GM19324 (cell line): ENCODE results near the gene STAC3.

Experiments
- ATAC-seq: cut with Tn5 transposase; IDR thresholded peaks from one replicate; pipeline ENCODE4 v1.9.1; 2021; ENCODE audit warnings: mild to moderate bottlenecking, moderate library complexity; ENCODE audit not compliant: unreplicated experiment, low FRiP score

The STAC3 gene

DNA sequence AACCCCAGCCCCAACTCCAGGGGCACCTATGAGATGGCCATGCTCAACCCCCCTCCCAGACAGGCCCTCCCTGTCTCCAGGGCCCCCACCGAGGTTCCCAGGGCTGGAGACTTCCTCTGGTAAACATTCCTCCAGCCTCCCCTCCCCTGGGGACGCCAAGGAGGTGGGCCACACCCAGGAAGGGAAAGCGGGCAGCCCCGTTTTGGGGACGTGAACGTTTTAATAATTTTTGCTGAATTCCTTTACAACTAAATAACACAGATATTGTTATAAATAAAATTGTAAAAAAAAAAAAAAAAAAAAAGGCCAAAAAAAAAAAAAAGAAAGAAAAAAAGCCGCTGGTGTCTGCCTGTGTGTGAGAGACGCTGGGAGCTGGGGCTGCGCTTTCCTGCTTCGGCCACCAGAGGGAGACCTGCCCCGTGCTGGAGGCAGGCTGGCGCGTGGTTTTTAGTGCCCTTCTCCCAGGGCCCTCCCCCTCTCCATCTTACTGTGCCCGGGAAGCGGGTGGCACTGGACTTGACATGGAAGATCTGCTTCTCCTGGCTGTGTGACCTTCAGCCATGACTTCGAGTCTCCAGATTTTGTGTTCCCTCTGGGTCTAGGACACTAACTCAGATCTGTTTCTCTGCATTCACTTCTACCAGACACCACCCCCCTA is 37.8 kb downstream of the STAC3 start:
- ATAC-seq = no peak

- no peak for ATAC-seq
Measured at GRCh38 chr12:57212701-57213057, 38.3 kb downstream of the STAC3 start.

DNA sequence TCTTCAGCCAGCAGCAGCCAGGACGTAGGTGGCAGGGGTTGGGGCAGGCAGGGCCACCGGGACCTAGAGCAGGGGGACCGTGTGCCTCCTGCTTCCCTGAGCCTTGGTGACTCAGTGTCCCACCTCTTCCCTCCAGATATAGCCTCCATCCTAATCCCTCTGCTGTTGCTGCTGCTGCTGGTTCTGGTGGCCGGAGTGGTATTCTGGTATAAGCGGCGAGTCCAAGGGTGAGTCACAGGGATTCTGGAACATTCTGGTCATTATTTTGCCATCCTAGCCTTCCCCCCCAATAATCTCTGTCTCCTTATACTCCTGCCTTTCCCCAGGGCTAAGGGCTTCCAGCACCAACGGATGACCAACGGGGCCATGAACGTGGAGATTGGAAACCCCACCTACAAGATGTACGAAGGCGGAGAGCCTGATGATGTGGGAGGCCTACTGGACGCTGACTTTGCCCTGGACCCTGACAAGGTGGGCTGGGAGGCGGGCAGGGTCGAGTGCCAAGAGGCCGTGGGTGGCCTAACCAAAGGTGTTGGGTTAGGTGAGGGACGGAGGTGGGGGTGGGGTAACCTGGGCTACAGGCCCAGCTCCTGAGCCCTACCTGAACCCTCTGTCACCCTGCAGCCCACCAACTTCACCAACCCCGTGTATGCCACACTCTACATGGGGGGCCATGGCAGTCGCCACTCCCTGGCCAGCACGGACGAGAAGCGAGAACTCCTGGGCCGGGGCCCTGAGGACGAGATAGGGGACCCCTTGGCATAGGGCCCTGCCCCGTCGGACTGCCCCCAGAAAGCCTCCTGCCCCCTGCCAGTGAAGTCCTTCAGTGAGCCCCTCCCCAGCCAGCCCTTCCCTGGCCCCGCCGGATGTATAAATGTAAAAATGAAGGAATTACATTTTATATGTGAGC is 38.9 kb downstream of the STAC3 start:
- no peak for ATAC-seq

DNA sequence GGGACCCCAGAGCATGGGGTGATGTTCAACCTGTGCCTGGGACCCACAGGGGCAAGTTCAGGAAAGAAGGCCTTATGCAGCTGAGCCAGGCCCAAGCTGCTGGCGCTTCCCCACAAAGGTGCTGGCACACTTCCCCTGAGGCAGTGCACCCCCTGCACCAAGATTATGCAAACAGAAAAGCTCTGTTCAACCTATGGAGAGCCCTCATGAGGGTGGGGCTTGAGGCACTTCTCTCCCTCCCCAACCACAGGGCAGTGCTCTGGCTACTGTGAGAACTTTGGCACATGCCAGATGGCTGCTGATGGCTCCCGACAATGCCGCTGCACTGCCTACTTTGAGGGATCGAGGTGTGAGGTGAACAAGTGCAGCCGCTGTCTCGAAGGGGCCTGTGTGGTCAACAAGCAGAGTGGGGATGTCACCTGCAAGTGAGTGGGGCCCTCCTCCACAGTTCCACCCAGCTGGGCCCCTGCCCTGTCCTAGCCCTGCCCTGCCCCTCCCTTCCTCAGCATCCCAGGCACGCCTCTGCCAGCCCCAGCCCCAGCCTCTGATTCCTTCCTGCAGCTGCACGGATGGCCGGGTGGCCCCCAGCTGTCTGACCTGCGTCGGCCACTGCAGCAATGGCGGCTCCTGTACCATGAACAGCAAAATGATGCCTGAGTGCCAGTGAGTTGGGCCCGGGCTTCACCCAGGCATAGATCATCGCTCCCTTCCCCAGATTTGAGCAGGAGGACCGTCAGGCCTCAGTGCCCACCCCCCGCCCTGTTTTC is 39.9 kb downstream of the STAC3 start:
- no peak for ATAC-seq

- no peak for ATAC-seq
Measured at GRCh38 chr12:57210461-57210860, 40.5 kb downstream of the STAC3 start.

DNA sequence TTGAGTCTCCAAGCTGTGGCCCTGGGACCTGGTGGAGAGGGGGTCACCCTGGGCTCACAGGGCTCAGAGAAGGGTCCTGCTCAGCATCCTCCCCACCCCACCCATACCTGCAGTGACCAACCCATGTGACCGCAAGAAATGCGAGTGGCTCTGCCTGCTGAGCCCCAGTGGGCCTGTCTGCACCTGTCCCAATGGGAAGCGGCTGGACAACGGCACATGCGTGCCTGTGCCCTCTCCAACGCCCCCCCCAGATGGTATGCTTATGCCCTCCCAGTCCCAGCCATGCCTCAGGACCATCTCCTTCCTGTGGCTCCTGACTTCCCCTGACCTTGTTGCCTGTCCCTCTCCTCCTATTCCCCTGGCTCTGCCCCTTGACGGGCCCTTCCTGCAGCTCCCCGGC is 41.1 kb downstream of the STAC3 start:
- no peak for ATAC-seq

GRCh38 chr12:57208631-57209282 is 42.2 kb downstream of the STAC3 start:
- no peak for ATAC-seq

DNA sequence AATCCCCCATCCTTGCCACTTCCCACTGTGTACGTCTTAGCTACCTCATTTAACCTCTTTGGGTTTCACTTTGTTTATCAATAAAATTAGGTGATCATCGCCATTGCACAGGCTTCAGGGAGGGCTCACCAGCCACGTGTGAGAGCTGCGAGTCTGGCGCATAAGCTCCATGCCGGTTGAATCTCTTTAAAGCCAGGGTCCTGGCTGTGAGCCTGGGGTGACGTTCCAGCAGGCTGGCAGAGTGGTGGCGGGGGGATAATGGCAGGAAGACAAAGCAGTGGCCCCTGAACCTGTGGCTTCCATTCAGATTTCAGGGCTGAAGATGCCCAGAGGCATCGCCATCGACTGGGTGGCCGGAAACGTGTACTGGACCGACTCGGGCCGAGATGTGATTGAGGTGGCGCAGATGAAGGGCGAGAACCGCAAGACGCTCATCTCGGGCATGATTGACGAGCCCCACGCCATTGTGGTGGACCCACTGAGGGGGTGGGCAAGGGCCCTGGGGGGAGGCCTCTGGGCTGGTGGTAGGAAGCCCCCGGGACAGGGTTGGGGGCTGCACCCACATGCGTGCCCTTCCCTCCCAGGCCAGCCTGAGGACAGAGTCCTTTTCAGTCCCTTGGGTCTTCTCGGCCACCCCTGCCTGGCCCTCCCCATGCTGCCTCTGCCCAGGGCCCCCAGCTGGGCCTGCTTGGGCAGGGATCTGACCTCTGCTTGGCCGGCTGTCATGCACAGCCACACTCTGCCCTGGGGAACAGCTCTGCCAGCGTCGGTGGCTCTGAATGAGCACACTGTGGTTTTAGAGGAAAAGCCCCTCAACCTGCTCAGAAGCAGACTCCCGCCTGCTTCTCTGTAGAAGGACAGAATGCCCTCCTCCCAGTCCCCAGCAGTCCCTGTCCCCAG is 43.0 kb downstream of the STAC3 start:
- ATAC-seq = no peak

DNA sequence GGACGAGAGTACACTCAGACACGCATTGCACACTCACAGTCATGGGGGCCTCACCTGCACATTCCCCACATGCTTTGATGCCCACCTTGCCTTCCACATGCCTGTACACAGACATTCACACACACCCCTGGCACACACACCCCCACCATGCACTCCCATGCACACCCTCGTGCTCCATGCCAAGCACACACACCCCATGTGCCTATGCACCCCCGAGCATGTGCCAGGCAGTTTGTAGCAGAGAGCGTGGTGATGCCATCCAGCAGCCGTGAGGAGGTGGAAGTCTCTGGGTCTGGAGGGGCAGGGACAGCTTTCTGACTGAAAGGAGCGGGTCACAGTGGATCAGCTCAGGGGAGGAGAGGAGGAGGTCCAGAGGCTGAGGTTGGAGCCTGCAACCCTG is 45.1 kb downstream of the STAC3 start:
- no peak for ATAC-seq

GRCh38 chr12:57205186-57205585 is 45.8 kb downstream of the STAC3 start:
- ATAC-seq = no peak

DNA sequence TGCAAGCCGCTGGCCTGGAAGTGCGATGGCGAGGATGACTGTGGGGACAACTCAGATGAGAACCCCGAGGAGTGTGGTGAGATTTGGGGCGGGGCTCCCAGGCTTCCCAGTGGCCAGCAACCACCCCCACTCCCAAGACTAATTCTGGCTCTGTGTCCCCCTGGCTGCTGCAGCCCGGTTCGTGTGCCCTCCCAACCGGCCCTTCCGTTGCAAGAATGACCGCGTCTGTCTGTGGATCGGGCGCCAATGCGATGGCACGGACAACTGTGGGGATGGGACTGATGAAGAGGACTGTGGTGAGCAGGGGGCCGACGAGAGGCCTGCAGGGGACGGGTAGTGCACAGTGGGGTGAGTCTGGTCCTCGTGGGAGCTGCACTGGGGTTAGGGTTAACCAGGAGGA is 46.5 kb downstream of the STAC3 start:
- ATAC-seq = no peak

- no peak for ATAC-seq
Measured at GRCh38 chr12:57203791-57204190, 47.2 kb downstream of the STAC3 start.

- no peak for ATAC-seq
Measured at GRCh38 chr12:57203201-57203600, 47.8 kb downstream of the STAC3 start.

DNA sequence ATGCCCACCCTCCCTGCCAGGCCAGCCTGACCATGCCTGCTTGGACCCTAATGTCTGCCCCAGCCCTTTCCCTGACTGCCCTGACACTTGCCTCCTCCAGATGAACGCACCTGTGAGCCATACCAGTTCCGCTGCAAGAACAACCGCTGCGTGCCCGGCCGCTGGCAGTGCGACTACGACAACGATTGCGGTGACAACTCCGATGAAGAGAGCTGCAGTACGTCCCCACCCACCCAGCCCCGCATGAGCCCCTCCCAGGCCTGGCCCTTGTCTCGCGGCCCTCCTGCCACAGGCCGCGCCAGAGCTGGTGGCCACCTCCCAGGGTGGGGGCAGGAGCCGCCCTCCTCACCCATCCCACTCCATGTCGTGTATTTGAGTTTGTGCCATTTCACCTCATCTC is 48.7 kb downstream of the STAC3 start:
- no peak for ATAC-seq

DNA sequence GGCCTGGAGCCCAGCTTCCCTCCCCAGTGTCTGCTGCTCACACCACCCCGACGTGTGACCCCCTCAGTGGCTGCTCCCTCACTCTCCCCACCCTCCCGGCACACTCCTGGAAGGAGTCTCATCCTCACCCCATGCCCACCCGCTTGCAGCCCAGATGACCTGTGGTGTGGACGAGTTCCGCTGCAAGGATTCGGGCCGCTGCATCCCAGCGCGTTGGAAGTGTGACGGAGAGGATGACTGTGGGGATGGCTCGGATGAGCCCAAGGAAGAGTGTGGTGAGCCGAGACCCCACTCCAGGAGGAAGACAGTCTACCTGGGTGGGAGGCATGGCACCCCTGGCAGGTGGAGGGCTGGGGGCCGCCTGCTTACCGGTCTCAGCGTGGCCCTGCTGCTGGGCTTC is 49.4 kb downstream of the STAC3 start:
- ATAC-seq = no peak

- ATAC-seq = no peak
Measured at GRCh38 chr12:57201219-57201618, 49.8 kb downstream of the STAC3 start.

DNA sequence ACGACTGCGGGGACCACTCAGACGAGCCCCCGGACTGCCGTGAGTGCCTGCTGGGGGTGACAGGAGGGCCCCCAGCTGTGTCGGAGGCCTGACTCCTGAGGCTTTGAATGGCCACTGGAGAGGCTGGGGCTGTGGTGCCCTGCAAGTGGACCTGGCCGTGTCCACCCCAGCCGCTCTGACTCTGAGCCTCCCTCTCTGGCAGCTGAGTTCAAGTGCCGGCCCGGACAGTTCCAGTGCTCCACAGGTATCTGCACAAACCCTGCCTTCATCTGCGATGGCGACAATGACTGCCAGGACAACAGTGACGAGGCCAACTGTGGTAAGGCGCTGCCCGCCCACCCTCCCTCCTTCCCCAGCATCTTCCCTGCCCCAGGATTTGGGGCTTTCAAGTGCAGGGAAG is 50.5 kb downstream of the STAC3 start:
- no peak for ATAC-seq

- no peak for ATAC-seq
Measured at GRCh38 chr12:57199191-57199590, 51.8 kb downstream of the STAC3 start.

GRCh38 chr12:57198329-57198728 is 52.7 kb downstream of the STAC3 start:
- no peak for ATAC-seq

DNA sequence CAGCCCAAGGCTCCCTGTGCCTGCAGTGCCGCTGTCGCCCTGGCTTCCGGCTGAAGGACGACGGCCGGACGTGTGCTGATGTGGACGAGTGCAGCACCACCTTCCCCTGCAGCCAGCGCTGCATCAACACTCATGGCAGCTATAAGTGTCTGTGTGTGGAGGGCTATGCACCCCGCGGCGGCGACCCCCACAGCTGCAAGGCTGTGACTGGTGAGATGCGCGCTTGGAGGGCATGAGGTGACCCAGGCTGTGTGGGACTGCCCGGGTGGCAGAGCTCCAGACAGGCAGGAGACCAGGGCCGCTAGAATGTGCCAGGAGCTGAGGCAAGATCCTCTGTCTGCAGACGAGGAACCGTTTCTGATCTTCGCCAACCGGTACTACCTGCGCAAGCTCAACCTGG is 54.0 kb downstream of the STAC3 start:
- no peak for ATAC-seq
